ENCODE data around the gene CYB5D1.

DNA sequence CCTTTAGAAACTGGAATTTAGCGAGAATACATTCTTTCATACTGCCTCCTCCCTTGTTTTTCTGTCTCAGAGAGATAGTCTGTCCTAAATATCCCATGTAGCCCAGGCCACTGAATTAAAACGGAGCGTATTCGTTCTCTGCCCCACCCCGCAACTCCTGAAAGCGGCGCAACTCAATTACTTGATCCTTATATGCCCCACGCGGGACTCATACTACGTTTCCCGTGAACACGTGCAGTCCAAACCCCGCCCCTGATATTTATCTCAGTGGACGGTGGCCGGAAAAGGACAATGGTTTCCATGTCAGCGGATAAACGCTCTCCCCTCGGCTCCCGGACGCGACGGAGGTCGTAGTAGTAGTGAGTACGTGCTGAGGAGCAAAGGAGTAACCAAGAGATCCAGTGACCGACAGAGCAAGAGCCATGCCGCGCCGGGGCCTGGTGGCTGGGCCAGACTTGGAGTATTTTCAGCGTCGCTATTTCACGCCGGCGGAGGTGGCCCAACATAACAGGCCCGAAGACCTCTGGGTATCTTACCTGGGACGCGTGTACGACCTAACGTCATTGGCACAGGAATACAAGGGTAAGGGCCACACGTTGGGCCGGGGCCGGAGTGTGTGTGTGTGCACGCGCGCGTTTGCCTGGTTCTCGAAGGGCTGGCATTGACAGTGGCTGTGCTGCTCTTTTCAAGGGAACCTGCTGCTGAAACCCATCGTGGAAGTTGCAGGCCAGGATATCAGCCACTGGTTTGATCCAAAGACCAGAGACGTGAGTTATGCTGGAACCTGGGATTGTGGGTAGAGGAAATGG is at the start of gene CYB5D1:
- TF ChIP-seq, protein P1, sequence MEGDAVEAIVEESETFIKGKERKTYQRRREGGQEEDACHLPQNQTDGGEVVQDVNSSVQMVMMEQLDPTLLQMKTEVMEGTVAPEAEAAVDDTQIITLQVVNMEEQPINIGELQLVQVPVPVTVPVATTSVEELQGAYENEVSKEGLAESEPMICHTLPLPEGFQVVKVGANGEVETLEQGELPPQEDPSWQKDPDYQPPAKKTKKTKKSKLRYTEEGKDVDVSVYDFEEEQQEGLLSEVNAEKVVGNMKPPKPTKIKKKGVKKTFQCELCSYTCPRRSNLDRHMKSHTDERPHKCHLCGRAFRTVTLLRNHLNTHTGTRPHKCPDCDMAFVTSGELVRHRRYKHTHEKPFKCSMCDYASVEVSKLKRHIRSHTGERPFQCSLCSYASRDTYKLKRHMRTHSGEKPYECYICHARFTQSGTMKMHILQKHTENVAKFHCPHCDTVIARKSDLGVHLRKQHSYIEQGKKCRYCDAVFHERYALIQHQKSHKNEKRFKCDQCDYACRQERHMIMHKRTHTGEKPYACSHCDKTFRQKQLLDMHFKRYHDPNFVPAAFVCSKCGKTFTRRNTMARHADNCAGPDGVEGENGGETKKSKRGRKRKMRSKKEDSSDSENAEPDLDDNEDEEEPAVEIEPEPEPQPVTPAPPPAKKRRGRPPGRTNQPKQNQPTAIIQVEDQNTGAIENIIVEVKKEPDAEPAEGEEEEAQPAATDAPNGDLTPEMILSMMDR (conservative IDR thresholded peaks at IDR 0.05 in 1 of 2, IDR thresholded peaks at IDR 0.05 in 1 of 2; ENCODE audit: extremely low read depth in 1 of 2, insufficient read depth in 1 of 2, low read depth in 1 of 2, low read length in 2 of 2) = no peak
- TF ChIP-seq EZH2 (IDR thresholded peaks at IDR 0.05; ENCODE audit: borderline replicate concordance, low read length) = no peak

All from mammary epithelial cell (primary cell).